Measurements from ENCODE around the gene PFN4.

PFN4 gene

DNA sequence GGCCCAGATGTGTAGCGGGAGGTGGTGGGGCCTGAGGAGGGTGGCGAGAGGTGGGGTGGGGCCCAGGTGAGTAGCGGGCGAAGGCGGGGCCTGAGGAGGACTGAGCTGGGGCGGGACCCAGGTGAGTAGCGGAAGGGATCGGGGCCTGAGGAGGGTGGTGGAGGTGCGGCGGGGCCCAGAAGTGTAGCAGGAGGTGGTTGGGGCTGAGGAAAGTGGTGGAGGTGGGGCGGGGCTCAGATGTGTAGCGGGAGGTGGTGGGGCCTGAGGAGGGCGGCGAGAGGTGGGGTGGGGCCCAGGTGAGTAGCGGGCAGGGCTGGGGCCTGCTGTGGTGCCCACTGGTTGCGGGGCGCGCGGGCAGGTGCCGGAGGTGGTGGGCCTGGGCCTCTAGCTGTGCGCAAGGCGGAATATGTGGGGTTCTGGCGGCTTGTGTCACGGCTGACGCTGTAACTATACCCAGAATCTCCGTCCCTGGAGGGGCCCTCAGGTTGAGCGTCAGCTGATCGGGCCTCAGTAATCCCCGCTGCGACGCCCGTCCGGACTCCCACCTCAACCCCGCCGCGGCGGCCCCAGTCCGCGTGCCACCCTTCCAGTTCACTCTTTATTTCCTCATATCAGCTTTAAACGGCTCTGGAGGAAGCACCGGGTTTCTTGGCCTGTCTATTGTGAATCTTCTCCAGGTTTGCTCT is 46.1 kb downstream of the PFN4 start:
- Histone ChIP-seq H2AFZ (ENCODE audit: low read length) (peak overlapping the region; percentile 80), H3K9ac (ENCODE audit: low read depth, low read length, poor library complexity) (peak overlapping the region; percentile 82), H2BK5ac (ENCODE audit: low read length) (no peak overlapping the region), H3K4ac (ENCODE audit: low read length) (peak overlapping the region; percentile 53), H3K18ac (ENCODE audit: low read length) (peak overlapping the region; percentile 78), H3K14ac (ENCODE audit: low read length) (no peak overlapping the region), H2BK120ac (ENCODE audit: low read depth, low read length) (no peak overlapping the region), H3K4me1 (ENCODE audit: control insufficient read depth in 2 of 2, insufficient read depth in 1 of 2, low read depth in 1 of 2, low read length in 2 of 2) (peaks cover 2 to 6% of the 10 kb centered on the region in 2 donors), H2AK5ac (ENCODE audit: low read depth, low read length) (peak overlapping the region; percentile 95), H3K79me1 (ENCODE audit: low read depth, low read length) (no peaks in the 10 kb centered on the region), H3K9me3 (replicated peaks in 1 of 2; ENCODE audit: control insufficient read depth in 2 of 2, insufficient read depth in 1 of 2, low read depth in 1 of 2, low read length in 2 of 2) (no peaks in the 10 kb centered on the region), H3K27ac (replicated peaks; ENCODE audit: low read length) (no peak overlapping the region), H3K4me2 (ENCODE audit: insufficient read depth, low read length, poor library complexity, severe bottlenecking) (peak overlapping the region; percentile 84), H4K91ac (ENCODE audit: low read depth, low read length, poor library complexity) (no peak overlapping the region), H4K8ac (ENCODE audit: low read depth, low read length) (peak overlapping the region; percentile 52), H2BK12ac (ENCODE audit: low read length) (no peak overlapping the region), H3K4me3 (ENCODE audit: low read length in 2 of 2) (peak overlapping the region; percentile 83 to 89), H3K36me3 (replicated peaks in 1 of 2; ENCODE audit: control insufficient read depth in 2 of 2, insufficient read depth in 2 of 2, low read length in 2 of 2) (peaks cover 6 to 64% of the 10 kb centered on the region in 2 donors), H3K23ac (ENCODE audit: low read depth, low read length, poor library complexity) (peak overlapping the region; percentile 78), H3K27me3 (ENCODE audit: control insufficient read depth in 3 of 3, insufficient read depth in 3 of 3, low read depth in 1 of 3, low read length in 3 of 3) (no peaks in the 10 kb centered on the region), H2BK15ac (ENCODE audit: low read length) (no peak overlapping the region)
- no peak for DNase-seq (ENCODE audit: low spot score)
- no CpG with 5 or more reads among the region's 41 CpGs for WGBS, 2 donors (ENCODE audit: extremely low coverage in 2 of 2, insufficient read length in 2 of 2, insufficient replicate concordance in 1 of 2)

DNA sequence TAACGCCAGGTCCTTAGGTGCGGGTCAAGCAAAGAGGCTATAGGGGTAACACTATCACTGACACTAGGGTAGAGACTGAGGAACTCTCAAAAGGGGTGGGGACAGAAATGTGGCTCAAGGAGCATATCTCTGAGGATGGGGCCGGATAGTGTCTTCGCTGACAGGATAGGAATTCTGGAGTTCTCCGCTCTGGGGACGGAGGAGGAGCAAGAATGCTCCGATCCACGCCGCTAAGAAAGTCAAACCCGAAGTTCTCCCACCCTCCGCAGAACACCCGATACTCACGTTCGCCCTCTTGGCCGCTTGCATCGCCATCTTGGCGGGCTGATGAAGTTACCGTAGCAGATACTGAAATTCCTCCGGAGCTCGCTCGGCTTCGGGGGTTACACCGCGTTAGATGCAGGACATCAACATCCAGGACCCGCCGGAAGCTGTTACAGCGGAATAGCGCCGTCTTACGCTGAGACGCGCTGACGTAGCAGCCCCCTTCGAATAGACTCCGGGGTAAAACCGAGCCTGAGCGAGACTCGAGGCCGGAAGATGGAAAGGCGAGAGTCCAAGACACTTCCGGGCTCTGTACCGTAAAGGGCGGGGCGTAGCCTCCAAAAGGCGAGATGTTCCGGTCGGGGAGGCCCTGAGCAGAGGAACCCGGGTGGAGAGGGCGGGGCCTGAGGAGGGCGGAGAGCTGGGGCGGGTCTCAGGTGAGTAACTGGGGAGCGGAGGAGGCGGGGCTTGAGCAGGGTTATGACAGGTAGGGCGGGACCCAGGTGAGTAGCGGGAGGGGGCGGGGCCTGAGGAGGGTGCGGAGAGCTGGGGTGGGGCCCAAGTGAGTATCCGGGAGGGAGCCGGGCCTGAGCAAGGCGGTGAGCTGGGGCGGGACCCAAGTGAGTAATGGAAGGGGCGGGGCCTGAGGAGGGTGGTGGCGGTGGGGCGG is 47.0 kb downstream of the PFN4 start, which contains the start of gene SF3B6:
SF3B6 (minus strand) TSS at position 412 of the 934 bp plus-strand sequence; CDS start at position 315, 97 bp downstream.
- no peak within 1 kb of the TSS for H2BK120ac ChIP-seq (ENCODE audit: low read depth, low read length)
- H4K91ac ChIP-seq (ENCODE audit: low read depth, low read length, poor library complexity): no peak within 1 kb of the TSS
- no peaks in the 10 kb centered on the region for H3K9me3 ChIP-seq (replicated peaks in 1 of 2; ENCODE audit: control insufficient read depth in 2 of 2, insufficient read depth in 1 of 2, low read depth in 1 of 2, low read length in 2 of 2)
- no peak within 1 kb of the TSS for H3K14ac ChIP-seq (ENCODE audit: low read length)
- H3K36me3 ChIP-seq (replicated peaks in 1 of 2; ENCODE audit: control insufficient read depth in 2 of 2, insufficient read depth in 2 of 2, low read length in 2 of 2): peaks cover 5 to 70% of the 10 kb centered on the region in 2 donors
- no peak within 1 kb of the TSS for H2BK12ac ChIP-seq (ENCODE audit: low read length)
- H3K4ac ChIP-seq (ENCODE audit: low read length): peak within 1 kb of the TSS; percentile 53
- H3K79me1 ChIP-seq (ENCODE audit: low read depth, low read length): no peaks in the 10 kb centered on the region
- H2AK5ac ChIP-seq (ENCODE audit: low read depth, low read length): peak within 1 kb of the TSS; percentile 95
- peak within 1 kb of the TSS; percentile 78 for H3K18ac ChIP-seq (ENCODE audit: low read length)
- DNase-seq (ENCODE audit: low spot score): peak; percentile 96
- H3K27me3 ChIP-seq (ENCODE audit: control insufficient read depth in 3 of 3, insufficient read depth in 3 of 3, low read depth in 1 of 3, low read length in 3 of 3): no peaks in the 10 kb centered on the region
- peak within 1 kb of the TSS; percentile 84 for H3K4me2 ChIP-seq (ENCODE audit: insufficient read depth, low read length, poor library complexity, severe bottlenecking)
- H2BK5ac ChIP-seq (ENCODE audit: low read length): no peak within 1 kb of the TSS
- H3K23ac ChIP-seq (ENCODE audit: low read depth, low read length, poor library complexity): peak within 1 kb of the TSS; percentile 78
- no peak within 1 kb of the TSS for H4K8ac ChIP-seq (ENCODE audit: low read depth, low read length)
- H3K4me1 ChIP-seq (ENCODE audit: control insufficient read depth in 2 of 2, insufficient read depth in 1 of 2, low read depth in 1 of 2, low read length in 2 of 2): peaks cover 2 to 6% of the 10 kb centered on the region in 2 donors
- peak within 1 kb of the TSS; percentile 83 to 89 for H3K4me3 ChIP-seq (ENCODE audit: low read length in 2 of 2)
- H2AFZ ChIP-seq (ENCODE audit: low read length): peak within 1 kb of the TSS; percentile 80
- peak within 1 kb of the TSS; percentile 82 for H3K9ac ChIP-seq (ENCODE audit: low read depth, low read length, poor library complexity)
- WGBS, 2 donors (ENCODE audit: extremely low coverage in 2 of 2, insufficient read length in 2 of 2, insufficient replicate concordance in 1 of 2): no CpG with 5 or more reads among the region's 64 CpGs
- peak within 1 kb of the TSS; percentile 67 for H3K27ac ChIP-seq (replicated peaks; ENCODE audit: low read length)
- no peak within 1 kb of the TSS for H2BK15ac ChIP-seq (ENCODE audit: low read length)

DNA sequence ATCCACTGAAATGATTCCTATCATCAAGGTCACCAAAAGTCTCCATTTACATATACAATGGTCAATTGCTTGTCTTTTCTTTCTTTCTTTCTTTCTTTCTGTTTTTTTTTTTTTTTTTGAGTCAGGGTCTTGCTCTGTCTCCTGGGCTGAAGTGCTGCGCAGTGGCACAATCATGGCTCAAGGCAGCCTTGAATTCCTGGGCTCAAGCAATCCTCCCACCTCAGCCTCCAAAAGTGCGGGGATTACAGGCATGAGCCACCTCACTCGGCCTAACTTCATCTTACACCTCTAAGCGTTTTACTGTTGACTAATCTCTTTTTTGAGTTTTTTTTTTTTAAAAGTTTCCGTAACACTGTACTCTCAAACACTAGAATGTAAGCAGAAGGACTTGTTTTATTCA is 47.9 kb downstream of the PFN4 start:
- no peak overlapping the region for H2BK12ac ChIP-seq (ENCODE audit: low read length)
- H3K9ac ChIP-seq (ENCODE audit: low read depth, low read length, poor library complexity): no peak overlapping the region
- H3K4me3 ChIP-seq (ENCODE audit: low read length in 2 of 2): peak overlapping the region in 1 of 2 donors; percentile 83
- no peaks in the 10 kb centered on the region for H3K27me3 ChIP-seq (ENCODE audit: control insufficient read depth in 3 of 3, insufficient read depth in 3 of 3, low read depth in 1 of 3, low read length in 3 of 3)
- DNase-seq (ENCODE audit: low spot score): no peak
- no peak overlapping the region for H2AK5ac ChIP-seq (ENCODE audit: low read depth, low read length)
- WGBS, 2 donors (ENCODE audit: extremely low coverage in 2 of 2, insufficient read length in 2 of 2, insufficient replicate concordance in 1 of 2): no CpG with 5 or more reads among the region's 5 CpGs
- H3K23ac ChIP-seq (ENCODE audit: low read depth, low read length, poor library complexity): no peak overlapping the region
- H2BK15ac ChIP-seq (ENCODE audit: low read length): no peak overlapping the region
- H4K8ac ChIP-seq (ENCODE audit: low read depth, low read length): no peak overlapping the region
- no peak overlapping the region for H2BK5ac ChIP-seq (ENCODE audit: low read length)
- no peaks in the 10 kb centered on the region for H3K79me1 ChIP-seq (ENCODE audit: low read depth, low read length)
- H2BK120ac ChIP-seq (ENCODE audit: low read depth, low read length): no peak overlapping the region
- peaks cover under 1 to 71% of the 10 kb centered on the region in 2 donors for H3K36me3 ChIP-seq (replicated peaks in 1 of 2; ENCODE audit: control insufficient read depth in 2 of 2, insufficient read depth in 2 of 2, low read length in 2 of 2)
- no peak overlapping the region for H3K4ac ChIP-seq (ENCODE audit: low read length)
- no peak overlapping the region for H4K91ac ChIP-seq (ENCODE audit: low read depth, low read length, poor library complexity)
- H3K4me1 ChIP-seq (ENCODE audit: control insufficient read depth in 2 of 2, insufficient read depth in 1 of 2, low read depth in 1 of 2, low read length in 2 of 2): peaks cover 2 to 6% of the 10 kb centered on the region in 2 donors
- no peak overlapping the region for H2AFZ ChIP-seq (ENCODE audit: low read length)
- no peak overlapping the region for H3K18ac ChIP-seq (ENCODE audit: low read length)
- no peak overlapping the region for H3K14ac ChIP-seq (ENCODE audit: low read length)
- H3K4me2 ChIP-seq (ENCODE audit: insufficient read depth, low read length, poor library complexity, severe bottlenecking): peak overlapping the region; percentile 11
- no peaks in the 10 kb centered on the region for H3K9me3 ChIP-seq (replicated peaks in 1 of 2; ENCODE audit: control insufficient read depth in 2 of 2, insufficient read depth in 1 of 2, low read depth in 1 of 2, low read length in 2 of 2)
- H3K27ac ChIP-seq (replicated peaks; ENCODE audit: low read length): no peak overlapping the region

DNA sequence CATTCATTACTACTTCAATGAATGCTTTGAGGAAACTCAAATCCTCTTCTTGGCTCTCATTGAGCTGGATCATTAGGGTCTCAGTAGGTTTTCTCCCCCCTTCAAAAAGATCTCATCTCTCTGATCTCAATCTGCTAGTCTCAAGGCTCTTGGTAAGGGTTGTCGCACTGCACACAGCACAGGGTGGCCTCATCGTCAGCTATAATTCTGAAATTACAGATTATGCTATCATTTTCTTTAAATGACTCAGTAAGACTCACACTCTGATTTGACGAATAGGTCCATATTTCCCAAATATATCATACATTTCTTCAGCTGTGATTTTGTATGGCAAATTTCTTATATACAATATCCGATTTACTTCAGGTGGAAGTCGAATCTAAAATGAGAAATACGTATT is 49.3 kb downstream of the PFN4 start:
- H2BK12ac ChIP-seq (ENCODE audit: low read length): no peak overlapping the region
- no peak overlapping the region for H3K27ac ChIP-seq (replicated peaks; ENCODE audit: low read length)
- H4K91ac ChIP-seq (ENCODE audit: low read depth, low read length, poor library complexity): no peak overlapping the region
- no peak overlapping the region for H4K8ac ChIP-seq (ENCODE audit: low read depth, low read length)
- H2BK15ac ChIP-seq (ENCODE audit: low read length): no peak overlapping the region
- H3K36me3 ChIP-seq (replicated peaks in 1 of 2; ENCODE audit: control insufficient read depth in 2 of 2, insufficient read depth in 2 of 2, low read length in 2 of 2): peaks cover 7 to 72% of the 10 kb centered on the region in 2 donors
- no peak overlapping the region for H3K18ac ChIP-seq (ENCODE audit: low read length)
- WGBS, 2 donors (ENCODE audit: extremely low coverage in 2 of 2, insufficient read length in 2 of 2, insufficient replicate concordance in 1 of 2): no CpG with 5 or more reads among the region's 6 CpGs
- DNase-seq (ENCODE audit: low spot score): no peak
- no peak overlapping the region for H3K4ac ChIP-seq (ENCODE audit: low read length)
- H3K9ac ChIP-seq (ENCODE audit: low read depth, low read length, poor library complexity): no peak overlapping the region
- no peak overlapping the region for H3K14ac ChIP-seq (ENCODE audit: low read length)
- no peaks in the 10 kb centered on the region for H3K9me3 ChIP-seq (replicated peaks in 1 of 2; ENCODE audit: control insufficient read depth in 2 of 2, insufficient read depth in 1 of 2, low read depth in 1 of 2, low read length in 2 of 2)
- H2BK120ac ChIP-seq (ENCODE audit: low read depth, low read length): no peak overlapping the region
- H3K27me3 ChIP-seq (ENCODE audit: control insufficient read depth in 3 of 3, insufficient read depth in 3 of 3, low read depth in 1 of 3, low read length in 3 of 3): no peaks in the 10 kb centered on the region
- peaks cover 2 to 6% of the 10 kb centered on the region in 2 donors for H3K4me1 ChIP-seq (ENCODE audit: control insufficient read depth in 2 of 2, insufficient read depth in 1 of 2, low read depth in 1 of 2, low read length in 2 of 2)
- no peak overlapping the region for H2AK5ac ChIP-seq (ENCODE audit: low read depth, low read length)
- no peak overlapping the region for H3K4me2 ChIP-seq (ENCODE audit: insufficient read depth, low read length, poor library complexity, severe bottlenecking)
- H3K4me3 ChIP-seq (ENCODE audit: low read length in 2 of 2): no peak overlapping the region
- H3K79me1 ChIP-seq (ENCODE audit: low read depth, low read length): no peaks in the 10 kb centered on the region
- no peak overlapping the region for H3K23ac ChIP-seq (ENCODE audit: low read depth, low read length, poor library complexity)
- no peak overlapping the region for H2BK5ac ChIP-seq (ENCODE audit: low read length)
- H2AFZ ChIP-seq (ENCODE audit: low read length): no peak overlapping the region
